GM15510 (cell line): ENCODE results near the gene PDGFB.

ENCODE experiments used
- POLR2A ChIP-seq: IDR thresholded peaks from 3 replicates; pipeline ENCODE4 v1.6.1; 2011; ENCODE audit warnings: borderline replicate concordance; ENCODE audit not compliant: insufficient read length; ENCODE audit errors: extremely low read depth

The PDGFB gene

DNA sequence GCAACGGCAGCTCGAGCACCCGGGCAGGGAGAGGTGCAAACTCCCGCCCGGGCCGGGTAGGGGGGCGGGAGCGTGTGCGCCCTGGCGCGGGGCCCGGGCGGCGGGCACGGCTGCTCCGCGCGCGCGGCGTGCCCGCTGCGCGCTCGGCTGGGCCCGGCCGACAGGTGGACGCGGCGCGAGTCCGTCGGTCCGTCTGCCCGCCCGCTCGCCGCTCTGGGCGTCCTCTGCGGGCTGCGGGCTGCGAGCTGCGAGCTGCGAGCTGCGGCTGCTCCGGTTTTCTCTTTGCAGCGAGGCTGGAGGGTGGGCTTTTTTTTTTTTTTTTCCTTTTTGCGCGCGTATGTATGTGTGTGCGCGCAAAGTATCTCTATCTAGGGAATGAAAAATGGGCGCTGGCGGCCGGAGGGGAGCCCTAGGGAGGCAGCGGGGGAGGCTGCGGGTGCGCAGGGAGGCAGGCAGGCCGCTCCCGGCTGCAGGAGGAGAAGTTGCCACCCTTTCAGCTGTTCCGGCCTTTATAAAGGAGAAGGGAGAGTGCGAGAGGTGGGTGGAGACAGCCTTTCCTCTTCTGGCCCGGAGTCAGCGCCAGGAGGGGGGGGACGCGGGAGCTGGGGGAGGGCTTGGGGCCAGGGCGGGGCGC lies at the start of gene PDGFB:
TSS of gene PDGFB (minus strand) at position 487 of the 634 bp plus-strand sequence. CDS start 1,019 bp downstream, outside the sequence.
- no peak for TF ChIP-seq POLR2A

DNA sequence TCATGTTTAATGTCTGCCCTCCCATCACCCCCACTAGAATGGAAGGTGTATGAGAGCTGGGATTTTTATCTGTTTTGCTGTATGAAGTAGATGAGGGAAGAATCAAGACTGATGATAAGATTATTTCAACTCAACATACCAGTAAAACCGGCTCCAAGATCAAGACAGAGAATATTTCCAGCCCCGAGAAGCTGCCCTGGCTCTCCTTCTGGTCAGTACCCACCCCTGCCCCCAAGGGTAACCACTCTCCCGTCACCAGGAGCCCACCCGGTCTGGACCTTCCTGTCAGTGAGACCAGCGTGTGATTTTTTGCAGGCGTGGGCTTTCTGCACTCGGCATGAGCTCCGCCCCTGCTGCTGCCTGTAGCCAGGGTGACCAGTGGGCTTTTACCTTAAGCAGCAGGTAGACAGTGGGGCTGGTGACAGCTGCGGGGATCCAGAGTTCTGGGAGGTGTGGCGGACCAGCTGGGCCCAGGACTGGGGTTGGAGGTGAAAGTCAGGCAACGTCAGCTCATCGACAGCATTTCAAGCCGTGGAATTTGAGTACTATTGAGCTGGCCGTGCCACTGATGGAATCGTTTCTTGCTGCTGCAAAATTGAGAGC lies 49.1 kb upstream of the PDGFB start:
- TF ChIP-seq POLR2A, result no peak

GRCh38 chr22:39292561-39293074 lies 47.8 kb upstream of the PDGFB start:
- TF ChIP-seq POLR2A, result no peak

DNA sequence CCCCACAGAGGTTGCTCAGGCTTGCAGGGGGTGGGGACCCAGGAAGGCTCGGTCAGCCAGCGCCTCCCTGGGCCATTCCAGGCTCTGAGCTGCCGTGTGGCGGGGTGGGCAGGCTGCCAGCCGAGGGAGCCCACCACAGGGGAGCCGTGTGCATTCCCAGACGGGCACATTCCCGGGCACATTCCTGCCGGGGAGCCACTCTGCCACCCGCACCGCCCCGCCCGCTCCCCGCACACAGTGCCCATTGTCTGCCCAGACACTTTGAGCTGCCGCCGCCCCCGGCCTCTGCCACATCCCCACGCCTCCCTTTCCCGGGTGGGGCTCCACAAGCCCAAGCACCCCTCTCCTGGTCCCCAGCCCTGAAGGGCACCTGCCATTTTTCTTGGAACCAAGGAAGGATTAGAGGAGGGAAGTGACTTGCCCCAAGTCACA lies 47.3 kb upstream of the PDGFB start:
- no peak for TF ChIP-seq POLR2A

GRCh38 chr22:39291523-39291922 lies 46.7 kb upstream of the PDGFB start:
- no peak for TF ChIP-seq POLR2A

GRCh38 chr22:39290724-39291161 lies 46.0 kb upstream of the PDGFB start:
- no peak for TF ChIP-seq POLR2A

DNA sequence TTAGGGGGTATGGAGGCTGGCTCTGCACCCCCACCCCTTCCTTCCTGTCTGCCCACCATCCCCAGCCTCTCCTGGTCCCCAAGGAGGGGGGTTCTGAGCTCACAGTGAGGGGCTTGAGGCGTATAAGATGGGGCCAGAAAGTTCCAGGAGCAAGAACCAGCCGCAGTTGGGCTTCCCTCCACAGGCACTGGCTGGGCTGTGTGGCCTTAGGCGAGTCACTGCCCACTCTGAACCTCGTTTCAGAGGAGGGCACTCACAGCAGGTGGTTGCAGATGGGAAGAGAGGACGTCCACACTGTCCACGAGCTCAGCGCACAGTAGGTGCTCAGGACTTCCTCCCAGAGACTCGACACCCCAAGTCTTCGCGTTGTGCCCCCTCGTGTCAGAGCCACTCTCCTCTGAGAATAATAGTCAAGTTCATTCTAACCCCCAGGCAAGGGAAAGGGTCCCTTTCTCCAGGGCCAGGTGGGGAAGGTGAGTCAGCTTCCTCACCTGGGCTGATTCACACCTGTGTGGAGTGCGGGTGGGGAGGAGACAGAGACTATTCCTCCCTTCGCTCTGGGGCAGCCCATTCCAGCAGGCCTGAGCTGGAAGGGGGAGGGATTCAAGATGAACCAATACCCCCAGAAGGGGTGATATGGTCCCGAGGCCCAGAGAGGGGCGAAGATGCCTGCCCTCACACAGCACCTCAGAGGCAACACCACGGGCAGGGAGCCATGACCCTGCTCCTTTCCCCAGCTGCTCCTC lies 45.4 kb upstream of the PDGFB start:
- no peak for TF ChIP-seq POLR2A

DNA sequence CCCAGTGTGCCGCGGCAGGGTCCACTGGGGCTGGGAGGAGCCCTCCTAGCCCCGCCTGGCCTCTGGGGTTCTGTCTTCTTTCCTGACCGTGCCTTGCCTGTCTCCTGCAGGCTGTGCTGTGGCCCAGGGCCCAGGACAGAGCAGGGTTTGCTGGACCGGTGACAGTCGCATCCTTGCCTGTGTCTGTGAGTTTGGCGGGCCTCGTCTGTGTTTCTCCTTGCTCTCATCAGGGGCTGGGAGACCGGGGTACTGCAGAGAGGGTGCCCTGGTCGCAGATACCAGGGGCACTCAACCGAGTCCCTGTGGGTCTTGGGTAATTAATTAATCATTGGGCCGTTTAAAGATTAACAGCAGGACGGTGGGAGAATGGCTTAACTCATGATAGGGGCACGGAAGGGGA lies 44.8 kb upstream of the PDGFB start:
- no peak for TF ChIP-seq POLR2A

- no peak for TF ChIP-seq POLR2A
Observed at GRCh38 chr22:39288135-39288898, 43.5 kb upstream of the PDGFB start.

- no peak for TF ChIP-seq POLR2A
Observed at GRCh38 chr22:39287076-39287725, 42.4 kb upstream of the PDGFB start.

- no peak for TF ChIP-seq POLR2A
Observed at GRCh38 chr22:39284983-39285382, 40.2 kb upstream of the PDGFB start.

GRCh38 chr22:39284142-39284980 lies 39.6 kb upstream of the PDGFB start:
- TF ChIP-seq POLR2A, result no peak

DNA sequence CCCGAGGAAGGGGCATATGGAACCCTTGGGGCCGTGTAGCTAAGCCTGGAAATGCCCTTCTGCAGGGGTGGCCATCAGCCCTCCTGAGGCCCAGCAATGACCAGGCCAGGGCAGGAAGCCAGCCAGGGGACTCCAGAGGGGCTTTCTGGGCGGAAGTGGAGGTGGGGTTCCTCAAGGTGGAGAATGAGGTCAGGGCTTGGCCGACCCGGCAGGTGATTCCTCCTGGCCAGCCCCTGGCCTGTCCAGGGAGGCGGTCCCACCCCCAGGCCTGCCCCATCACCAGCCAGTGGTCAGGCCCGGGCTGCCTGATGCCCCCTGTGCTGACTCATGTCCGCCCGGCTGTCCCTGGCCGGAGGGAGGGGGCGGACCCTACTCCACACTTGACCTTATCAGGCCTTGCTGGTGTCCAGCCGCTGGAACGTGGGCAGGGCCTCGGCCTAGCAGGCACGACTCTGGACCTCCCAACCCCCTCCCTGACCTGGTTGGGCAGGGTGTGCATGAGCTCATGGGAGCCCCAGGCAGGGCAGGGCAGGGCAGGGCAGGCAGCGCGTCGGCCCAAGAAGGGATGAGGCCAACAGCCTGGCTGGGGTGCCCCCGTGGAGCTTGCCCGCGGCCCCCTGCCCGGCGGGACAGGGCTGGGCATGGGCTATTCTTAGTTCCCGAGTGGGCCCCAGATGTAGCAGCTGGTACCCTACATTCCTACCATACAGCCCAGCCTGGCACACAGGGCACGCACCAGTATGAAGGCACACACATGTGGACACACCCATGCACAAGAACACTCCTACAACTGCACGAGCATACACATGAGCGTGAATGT lies 38.8 kb upstream of the PDGFB start:
- no peak for TF ChIP-seq POLR2A

- TF ChIP-seq POLR2A, result no peak
Observed at GRCh38 chr22:39282645-39283321, 38.0 kb upstream of the PDGFB start.
